GM23338 (cell line): ENCODE data around the gene ACOX1. TPM values are rescaled to one million over a fixed set of nuclear protein-coding genes. Genes with fewer than 3 reads are reported as not detected.

Experiments used
- ATAC-seq: fragments of 200-7000 bp; cut with Tn5 transposase; 3 replicates; pipeline ENCODE4 v1.9.1; 2020
- DNase-seq: peaks from one replicate; pipeline ENCODE4 v3.0.0-alpha.2; 2015; ENCODE audit warnings: low spot score
- H2AFZ ChIP-seq: fragments of 200-600 bp; sonication (generic); 2 replicates; pipeline ENCODE4 v1.8.0; 2016; ENCODE audit warnings: antibody characterized with exemption, mild to moderate bottlenecking, moderate library complexity
- H3F3A ChIP-seq: fragments of 200-600 bp; sonication (generic); replicated peaks from 2 replicates; pipeline ENCODE4 v1.8.0; 2017; ENCODE audit warnings: antibody characterized with exemption, mixed run types, low read depth
- H3K27ac ChIP-seq: fragments of 200-600 bp; sonication (generic); 2 replicates; pipeline ENCODE4 v1.6.1; 2016; ENCODE audit warnings: low read depth
- H3K27me3 ChIP-seq: fragments of 200-600 bp; sonication (generic); 2 replicates; pipeline ENCODE4 v1.8.0; 2016; ENCODE audit warnings: mild to moderate bottlenecking, mixed run types, moderate library complexity; ENCODE audit not compliant: insufficient read depth
- H3K36me3 ChIP-seq: fragments of 200-600 bp; sonication (generic); 2 replicates; pipeline ENCODE4 v1.8.0; 2016; ENCODE audit warnings: mild to moderate bottlenecking; ENCODE audit not compliant: insufficient read depth
- H3K4me1 ChIP-seq: fragments of 200-600 bp; sonication (generic); 2 replicates; pipeline ENCODE4 v1.8.0; 2016; ENCODE audit warnings: mild to moderate bottlenecking, moderate library complexity; ENCODE audit not compliant: insufficient read depth
- H3K4me2 ChIP-seq: fragments of 200-600 bp; sonication (generic); 2 replicates; pipeline ENCODE4 v1.7.1; 2017; ENCODE audit warnings: mixed run types
- H3K4me3 ChIP-seq: fragments of 200-600 bp; sonication (generic); 2 replicates; pipeline ENCODE4 v1.6.1; 2016; ENCODE audit warnings: mixed run types
- H3K79me2 ChIP-seq: fragments of 200-600 bp; sonication (generic); replicated peaks from 2 replicates; pipeline ENCODE4 v1.8.0; 2017; ENCODE audit warnings: mild to moderate bottlenecking; ENCODE audit not compliant: insufficient read depth
- H3K9me2 ChIP-seq: fragments of 200-600 bp; sonication (generic); 2 replicates; pipeline ENCODE4 v1.8.0; 2017; ENCODE audit not compliant: insufficient read depth
- H4K20me1 ChIP-seq: fragments of 200-600 bp; sonication (generic); replicated peaks from 2 replicates; pipeline ENCODE4 v1.8.0; 2017; ENCODE audit warnings: mild to moderate bottlenecking; ENCODE audit not compliant: insufficient read depth
- H3K27ac Mint-ChIP-seq: 2 replicates; pipeline ENCODE4 v1.8.0; 2020; ENCODE audit warnings: inconsistent platforms, mild to moderate bottlenecking, moderate library complexity, mixed read lengths
- H3K27me3 Mint-ChIP-seq: 3 replicates; pipeline ENCODE4 v1.8.0; 2022; ENCODE audit warnings: low read depth, mild to moderate bottlenecking, moderate library complexity, mixed read lengths, inconsistent platforms; ENCODE audit not compliant: insufficient read depth, poor library complexity
- H3K36me3 Mint-ChIP-seq: 3 replicates; pipeline ENCODE4 v1.8.0; 2021; ENCODE audit warnings: low read depth, mild to moderate bottlenecking, inconsistent platforms, moderate library complexity, mixed read lengths
- H3K4me1 Mint-ChIP-seq: 3 replicates; pipeline ENCODE4 v1.8.0; 2020; ENCODE audit warnings: mild to moderate bottlenecking, inconsistent platforms, mixed read lengths
- H3K4me3 Mint-ChIP-seq: 3 replicates; pipeline ENCODE4 v1.8.0; 2021; ENCODE audit warnings: moderate library complexity, mild to moderate bottlenecking, inconsistent platforms, mixed read lengths
- H3K9me3 Mint-ChIP-seq: 3 replicates; pipeline ENCODE4 v1.8.0; 2020; ENCODE audit warnings: moderate library complexity, mild to moderate bottlenecking, inconsistent platforms, mixed read lengths
- CREB1 ChIP-seq: fragments of 250-450 bp; sonication (Bioruptor Pico); IDR thresholded peaks from 2 replicates; pipeline ENCODE4 v1.5.0; 2020; ENCODE audit warnings: low read depth, mild to moderate bottlenecking, moderate library complexity
- CTCF ChIP-seq, 2 experiments: fragments of 200-600 bp in 1 of 2; sonication (generic) in 1 of 2; conservative IDR thresholded peaks; 2 replicates each; pipeline versions ENCODE4 v1.5.1 to v1.6.1; 2016 to 2017; ENCODE audit warnings: antibody characterized with exemption in 2 of 2, low read depth in 2 of 2, mild to moderate bottlenecking in 2 of 2, moderate library complexity in 1 of 2
- EZH2 ChIP-seq: fragments of 200-600 bp; sonication (generic); IDR thresholded peaks from one replicate; pipeline ENCODE4 v1.8.0; 2017; ENCODE audit warnings: antibody characterized with exemption, mild to moderate bottlenecking, low read depth; ENCODE audit not compliant: unreplicated experiment
- EZH2phosphoT487 ChIP-seq: fragments of 200-600 bp; sonication (generic); IDR thresholded peaks from one replicate; pipeline ENCODE4 v1.8.1; 2018; ENCODE audit warnings: antibody characterized with exemption; ENCODE audit not compliant: unreplicated experiment
- JUNB ChIP-seq: IDR thresholded peaks from one replicate; pipeline ENCODE4 v1.6.1; 2016; ENCODE audit warnings: antibody characterized with exemption; ENCODE audit not compliant: unreplicated experiment
- NANOG ChIP-seq: IDR thresholded peaks from 2 replicates; pipeline ENCODE4 v1.6.1; 2016; ENCODE audit warnings: antibody characterized with exemption, borderline replicate concordance
- POLR2AphosphoS5 ChIP-seq: IDR thresholded peaks from 2 replicates; pipeline ENCODE4 v1.6.1; 2016; ENCODE audit warnings: antibody characterized with exemption, low read depth
- REST ChIP-seq: IDR thresholded peaks from one replicate; pipeline ENCODE4 v1.6.1; 2018; ENCODE audit warnings: antibody characterized with exemption; ENCODE audit not compliant: unreplicated experiment
- STAT1 ChIP-seq: IDR thresholded peaks from one replicate; pipeline ENCODE4 v1.6.1; 2016; ENCODE audit warnings: antibody characterized with exemption; ENCODE audit not compliant: unreplicated experiment
- ZNF114 ChIP-seq: fragments of 250-450 bp; sonication (Bioruptor Pico); IDR thresholded peaks from 2 replicates; pipeline ENCODE4 v1.5.0; 2020; ENCODE audit warnings: mild to moderate bottlenecking, moderate library complexity
- ZNF331 ChIP-seq: fragments of 250-450 bp; sonication (Bioruptor Pico); IDR thresholded peaks from 2 replicates; pipeline ENCODE4 v1.5.0; 2020; ENCODE audit warnings: low read depth, mild to moderate bottlenecking, moderate library complexity
- ZNF462 ChIP-seq: fragments of 250-450 bp; sonication (Bioruptor Pico); IDR thresholded peaks from 2 replicates; pipeline ENCODE4 v1.5.0; 2020; ENCODE audit warnings: mild to moderate bottlenecking, moderate library complexity
- polyA plus RNA-seq: library from polyadenylated mRNA; unstranded; fragments of >200 nt; fragmentation: Nextera tagmentation; extraction: Ambion mirVana; gene quantifications from 2 replicates; pipeline ENCODE4 v1.2.1, GENCODE V29; 2016
- total RNA-seq: library from RNA; depleted of rRNA; stranded (reverse); fragments of >200 nt; shearing (Covaris generic); gene quantifications from 2 replicates; pipeline ENCODE4 v1.2.3, GENCODE V29; 2014
- TF ChIP-seq, protein P1 (sequence below): IDR thresholded peaks from 2 replicates; pipeline ENCODE4 v1.6.1; 2016; ENCODE audit warnings: antibody characterized with exemption

The ACOX1 gene
- total and polyA plus RNA-seq, 2 experiments from 2014 or later, result 12.8 to 32.9 TPM

DNA sequence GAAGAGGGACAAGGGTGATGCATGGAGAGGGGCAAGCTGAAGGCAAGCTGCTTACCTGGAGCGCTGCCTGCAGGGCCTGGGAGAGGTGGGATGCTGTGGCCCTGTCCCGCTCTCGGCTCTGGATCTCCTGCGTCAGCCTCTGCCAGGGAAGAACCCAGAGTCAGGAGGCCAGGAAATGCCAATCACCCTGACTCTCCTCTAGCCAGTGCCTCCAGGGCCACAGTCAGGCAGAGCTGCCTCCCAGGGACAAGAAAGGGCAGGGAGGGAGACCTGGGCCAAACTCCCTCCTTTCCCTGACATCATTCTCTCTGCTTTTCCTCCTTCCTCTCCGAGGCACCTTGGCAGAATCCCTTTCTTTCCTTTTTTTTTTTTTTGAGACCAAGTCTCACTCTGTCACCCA, 33.0 kb upstream of the ACOX1 start:
- H3K27ac ChIP-seq, result no peak overlapping the region
- no peak overlapping the region for H2AFZ ChIP-seq
- no peaks in the 10 kb centered on the region; the same call in 2 of the 3 replicates for H3K36me3 Mint-ChIP-seq
- no peaks in the 10 kb centered on the region for H3K79me2 ChIP-seq
- no peaks in the 10 kb centered on the region for H3K36me3 ChIP-seq
- no peak overlapping the region for H3K4me3 ChIP-seq
- H3K9me2 ChIP-seq, result no peaks in the 10 kb centered on the region
- ATAC-seq (no peak), DNase-seq (no peak)
- H3K27me3 ChIP-seq, result no peaks in the 10 kb centered on the region
- 0 out of 2 replicates have a peak, but pooled peaks cover 6% of the 10 kb centered on the region for H3F3A ChIP-seq
- no peak for TF ChIP-seq CREB1 (CRISPR knock-in tag)
- no peak for TF ChIP-seq JUNB
- no peak for TF ChIP-seq ZNF462
- no peak for TF ChIP-seq ZNF331
- no peak for TF ChIP-seq REST
- no peak for TF ChIP-seq EZH2phosphoT487
- no peak for TF ChIP-seq POLR2AphosphoS5
- no peak for TF ChIP-seq CTCF (conservative IDR thresholded peaks at IDR 0.05; ENCODE audit: low read depth in 2 of 2)
- TF ChIP-seq EZH2, result no peak
- TF ChIP-seq STAT1, result no peak
- no peak for TF ChIP-seq ZNF114
- TF ChIP-seq, protein P1, sequence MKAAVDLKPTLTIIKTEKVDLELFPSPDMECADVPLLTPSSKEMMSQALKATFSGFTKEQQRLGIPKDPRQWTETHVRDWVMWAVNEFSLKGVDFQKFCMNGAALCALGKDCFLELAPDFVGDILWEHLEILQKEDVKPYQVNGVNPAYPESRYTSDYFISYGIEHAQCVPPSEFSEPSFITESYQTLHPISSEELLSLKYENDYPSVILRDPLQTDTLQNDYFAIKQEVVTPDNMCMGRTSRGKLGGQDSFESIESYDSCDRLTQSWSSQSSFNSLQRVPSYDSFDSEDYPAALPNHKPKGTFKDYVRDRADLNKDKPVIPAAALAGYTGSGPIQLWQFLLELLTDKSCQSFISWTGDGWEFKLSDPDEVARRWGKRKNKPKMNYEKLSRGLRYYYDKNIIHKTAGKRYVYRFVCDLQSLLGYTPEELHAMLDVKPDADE, result no peak
- no peak for TF ChIP-seq NANOG
- no peaks in the 10 kb centered on the region for H4K20me1 ChIP-seq
- H3K4me1 ChIP-seq, result no peaks in the 10 kb centered on the region
- H3K27ac Mint-ChIP-seq, result no peak overlapping the region
- H3K9me3 Mint-ChIP-seq, result no peaks in the 10 kb centered on the region; the same call in 1 of the 3 replicates
- peaks cover 3% of the 10 kb centered on the region for H3K4me1 Mint-ChIP-seq
- H3K4me3 Mint-ChIP-seq, result no peak overlapping the region
- H3K27me3 Mint-ChIP-seq, result peaks cover 12% of the 10 kb centered on the region
- H3K4me2 ChIP-seq, result no peak overlapping the region
